Keratinocyte (primary cell): ENCODE measurements around the gene NT5C. TPM values are rescaled to one million over a fixed set of nuclear protein-coding genes. Genes with fewer than 3 reads are reported as not detected.
"Not testable (repeated sequence)": the region's sequence is repeated elsewhere in the genome, so short reads cannot be mapped to it uniquely, and the experiment has no call there.

Source experiments
- DNase-seq: peaks from one replicate; pipeline ENCODE4 v3.0.0-alpha.2; 2011; ENCODE audit warnings: low read depth, missing footprints, low spot score
- FAIRE-seq: peaks from 2 replicates; lab custom pipeline; 2011; peaks lifted over from hg19 to GRCh38; lab: Jason Lieb, UNC
- H2AFZ ChIP-seq: 2 replicates; pipeline ENCODE4 v1.6.0; 2012; ENCODE audit warnings: low read length, control low read depth, inconsistent platforms; ENCODE audit not compliant: control insufficient read depth
- H3K27ac ChIP-seq: 2 replicates; pipeline ENCODE4 v1.5.1; 2011; ENCODE audit warnings: low read length; ENCODE audit not compliant: control insufficient read depth, insufficient read depth
- H3K27me3 ChIP-seq: 3 replicates; pipeline ENCODE4 v1.6.0; 2011; ENCODE audit warnings: low read length; ENCODE audit not compliant: control insufficient read depth, insufficient read depth; ENCODE audit errors: extremely low read depth
- H3K36me3 ChIP-seq, 2 experiments: 2 replicates in 1 of 2; 3 replicates in 1 of 2; pipeline ENCODE4 v1.5.1; 2011; ENCODE audit warnings: low read length in 2 of 2, mild to moderate bottlenecking in 1 of 2; ENCODE audit not compliant: control insufficient read depth in 2 of 2, insufficient read depth in 2 of 2; ENCODE audit errors: extremely low read depth in 1 of 2
- H3K4me1 ChIP-seq: 3 replicates; pipeline ENCODE4 v1.5.1; 2011; ENCODE audit warnings: low read length; ENCODE audit not compliant: control insufficient read depth, insufficient read depth; ENCODE audit errors: extremely low read depth
- H3K4me2 ChIP-seq: 3 replicates; pipeline ENCODE4 v1.6.0; 2011; ENCODE audit warnings: low read depth, low read length; ENCODE audit not compliant: control insufficient read depth, insufficient read depth; ENCODE audit errors: extremely low read depth
- H3K4me3 ChIP-seq, 3 experiments: fragments of 200-600 bp in 1 of 3; sonication (generic) in 1 of 3; 2 replicates in 2 of 3; 3 replicates in 1 of 3; pipeline ENCODE4 v1.5.1; 2011 to 2016; ENCODE audit warnings: low read length in 3 of 3, mild to moderate bottlenecking in 3 of 3, control low read depth in 2 of 3, inconsistent platforms in 1 of 3, low read depth in 1 of 3, mixed read lengths in 1 of 3, mixed run types in 1 of 3, moderate library complexity in 1 of 3; ENCODE audit not compliant: control insufficient read depth in 2 of 3, insufficient read depth in 2 of 3; ENCODE audit errors: extremely low read depth in 1 of 3
- H3K79me2 ChIP-seq: 2 replicates; pipeline ENCODE4 v1.6.0; 2012; ENCODE audit warnings: low read length; ENCODE audit not compliant: control insufficient read depth, insufficient read depth
- H3K9ac ChIP-seq: 3 replicates; pipeline ENCODE4 v1.6.0; 2011; ENCODE audit warnings: low read length; ENCODE audit not compliant: control insufficient read depth, insufficient read depth; ENCODE audit errors: extremely low read depth
- H3K9me1 ChIP-seq: 3 replicates; pipeline ENCODE4 v1.6.0; 2011; ENCODE audit warnings: low read length; ENCODE audit not compliant: control insufficient read depth, insufficient read depth; ENCODE audit errors: extremely low read depth
- H3K9me3 ChIP-seq: 2 replicates; pipeline ENCODE4 v1.5.1; 2012; ENCODE audit warnings: low read depth, low read length; ENCODE audit not compliant: control insufficient read depth
- H4K20me1 ChIP-seq: 3 replicates; pipeline ENCODE4 v1.6.0; 2011; ENCODE audit warnings: low read length; ENCODE audit not compliant: control insufficient read depth, insufficient read depth; ENCODE audit errors: extremely low read depth
- CTCF ChIP-seq, 3 experiments: IDR thresholded peaks in 1 of 3; conservative IDR thresholded peaks in 1 of 3; optimal IDR thresholded peaks in 1 of 3; 2 replicates in 2 of 3; 3 replicates in 1 of 3; pipeline versions ENCODE3 to v1.5.1; 2011; ENCODE audit warnings: low read length in 3 of 3, mild to moderate bottlenecking in 3 of 3, moderate library complexity in 2 of 3, control low read depth in 1 of 3, inconsistent platforms in 1 of 3; ENCODE audit not compliant: insufficient read depth in 2 of 3; ENCODE audit errors: extremely low read depth in 1 of 3
- EZH2 ChIP-seq: IDR thresholded peaks from one replicate; pipeline ENCODE4 v1.6.1; 2012; ENCODE audit warnings: inconsistent platforms, mild to moderate bottlenecking, low read length, moderate library complexity
- dilution Hi-C: fragments of 300-500 bp; cut with MboI; formaldehyde crosslinking; loops from one replicate; pipeline ENCODE4 v1.7.0; 2020; ENCODE audit warnings: low sequenced_read_pairs; ENCODE audit not compliant: extremely low pct_ligation_motif_present
- polyA plus RNA-seq, 5 experiments: library from polyadenylated mRNA; depleted of rRNA in 3 of 5; stranded (reverse) in 3 of 5; stranded (forward) in 1 of 5; unstranded in 1 of 5; fragments of >200 nt; gene quantifications; 1 replicate in 1 of 5; 2 replicates in 3 of 5; 3 replicates in 1 of 5; pipeline versions ENCODE4 v1.2.1 to v1.2.3, GENCODE V29; 2011 to 2012; ENCODE audit warnings: missing spikeins in 2 of 5, low read depth in 1 of 5, low replicate concordance in 1 of 5

The NT5C gene
- polyA plus RNA-seq, 1 donor (not counting 4 experiments of a cell fraction or from before 2014, with no cell fraction given): 29.9 TPM

GRCh38 chr17:75168998-75169397 lies 37.5 kb upstream of the NT5C start:
- FAIRE-seq (no peak), DNase-seq (no peak)
- peaks cover 41% of the 10 kb centered on the region for H3K79me2 ChIP-seq
- no peaks in the 10 kb centered on the region for H3K9me1 ChIP-seq
- no peak overlapping the region for H3K4me3 ChIP-seq
- peaks cover 11 to 26% of the 10 kb centered on the region in 2 experiments for H3K36me3 ChIP-seq
- no peak overlapping the region for H2AFZ ChIP-seq
- TF ChIP-seq CTCF (optimal IDR thresholded peaks at IDR 0.05 in 1 of 3, IDR thresholded peaks at IDR 0.05 in 1 of 3, conservative IDR thresholded peaks at IDR 0.05 in 1 of 3; ENCODE audit: extremely low read depth in 1 of 3, insufficient read depth in 2 of 3, low read length in 3 of 3) (no peak), EZH2 (no peak)
- no peaks in the 10 kb centered on the region for H3K4me1 ChIP-seq
- no peak overlapping the region for H3K4me2 ChIP-seq
- H4K20me1 ChIP-seq: no peaks in the 10 kb centered on the region
- H3K27ac ChIP-seq: no peak overlapping the region
- H3K27me3 ChIP-seq: no peaks in the 10 kb centered on the region
- H3K9ac ChIP-seq: no peak overlapping the region
- dilution Hi-C loops: no loop called here
- H3K9me3 ChIP-seq: no peaks in the 10 kb centered on the region

- H3K9me1 ChIP-seq, H2AFZ ChIP-seq, dilution Hi-C loops, FAIRE-seq, H3K27ac ChIP-seq, H3K4me2 ChIP-seq, DNase-seq, H4K20me1 ChIP-seq, H3K27me3 ChIP-seq, H3K9ac ChIP-seq, H3K4me3 ChIP-seq, H3K9me3 ChIP-seq, H3K79me2 ChIP-seq: not testable (repeated sequence)
- Histone ChIP-seq H3K4me1 (peaks cover 10% of the 10 kb centered on the region), H3K36me3 (peaks cover 9 to 17% of the 10 kb centered on the region in 2 experiments)
Observed at GRCh38 chr17:75164606-75165005, 33.1 kb upstream of the NT5C start.

GRCh38 chr17:75163074-75163473 lies 31.5 kb upstream of the NT5C start:
- no peak for DNase-seq
- Histone ChIP-seq H3K4me1 (peaks cover 25% of the 10 kb centered on the region), H2AFZ (no peak overlapping the region), H3K36me3 (peaks cover 7 to 17% of the 10 kb centered on the region in 2 experiments), H3K4me2 (no peak overlapping the region), H3K79me2 (peaks cover 2% of the 10 kb centered on the region), H3K9me3 (no peaks in the 10 kb centered on the region), H3K4me3 (no peak overlapping the region), H3K9me1 (no peaks in the 10 kb centered on the region), H4K20me1 (no peaks in the 10 kb centered on the region), H3K9ac (no peak overlapping the region), H3K27me3 (no peaks in the 10 kb centered on the region), H3K27ac (no peak overlapping the region)
- no peak for FAIRE-seq
- dilution Hi-C loops: no loop called here
- TF ChIP-seq CTCF (optimal IDR thresholded peaks at IDR 0.05 in 1 of 3, IDR thresholded peaks at IDR 0.05 in 1 of 3, conservative IDR thresholded peaks at IDR 0.05 in 1 of 3; ENCODE audit: extremely low read depth in 1 of 3, insufficient read depth in 2 of 3, low read length in 3 of 3) (no peak), EZH2 (no peak)
